Caco-2 (cell line): Measurements from ENCODE around the gene DSE. TPM values are rescaled to one million over a fixed set of nuclear protein-coding genes. Genes with fewer than 3 reads are reported as not detected.

Experiments
- BruUV-seq: library from RNA; stranded (reverse); fragments of 400-500 nt; replicated peaks from 2 replicates; lab custom pipeline; 2021; lab: Mats Ljungman, UMichigan
- CTCF ChIA-PET: fragments of 300-600 bp; sonication (Branson Sonifier 250); formaldehyde crosslinking; loops from one replicate; lab custom pipeline; 2022; ENCODE audit warnings: antibody characterized with exemption; lab: Charles Lee
- POLR2A ChIA-PET: fragments of 300-600 bp; sonication (Branson Sonifier 250); formaldehyde crosslinking; loops from one replicate; lab custom pipeline; 2022; ENCODE audit warnings: antibody characterized with exemption; lab: Charles Lee
- DNase-seq, 2 experiments: peaks; one replicate each; pipeline versions ENCODE4 v3.0.0 to v3.0.0-alpha.2; 2020 to 2022
- H3K27me3 ChIP-seq: replicated peaks from 2 replicates; pipeline ENCODE4 v1.6.0; 2011; ENCODE audit warnings: low read length; ENCODE audit not compliant: control insufficient read depth, insufficient read depth
- H3K36me3 ChIP-seq: 2 replicates; pipeline ENCODE4 v1.5.1; 2011; ENCODE audit warnings: low read length; ENCODE audit not compliant: control insufficient read depth, insufficient read depth
- H3K4me1 ChIP-seq: fragments of 250-450 bp; sonication (Bioruptor Pico); 2 replicates; pipeline ENCODE4 v1.5.1; 2020; ENCODE audit warnings: mild to moderate bottlenecking
- H3K4me3 ChIP-seq: 2 replicates; pipeline ENCODE4 v1.5.1; 2011; ENCODE audit warnings: low read depth, mild to moderate bottlenecking, control low read depth, low read length
- H3K9me3 ChIP-seq: fragments of 250-450 bp; sonication (Bioruptor Pico); 2 replicates; pipeline ENCODE4 v1.5.1; 2020; ENCODE audit warnings: mild to moderate bottlenecking, moderate library complexity
- H3K27ac Mint-ChIP-seq: one replicate; pipeline ENCODE4 v1.8.0; 2022; ENCODE audit warnings: mixed read lengths; ENCODE audit not compliant: unreplicated experiment
- H3K27me3 Mint-ChIP-seq: one replicate; pipeline ENCODE4 v1.8.0; 2022; ENCODE audit warnings: mixed read lengths; ENCODE audit not compliant: insufficient read depth, unreplicated experiment
- H3K36me3 Mint-ChIP-seq: one replicate; pipeline ENCODE4 v1.8.0; 2022; ENCODE audit warnings: mild to moderate bottlenecking, mixed read lengths; ENCODE audit not compliant: insufficient read depth, unreplicated experiment
- H3K4me1 Mint-ChIP-seq: one replicate; pipeline ENCODE4 v1.8.0; 2022; ENCODE audit warnings: low read depth, mixed read lengths; ENCODE audit not compliant: unreplicated experiment
- H3K4me3 Mint-ChIP-seq: one replicate; pipeline ENCODE4 v1.8.0; 2022; ENCODE audit warnings: mild to moderate bottlenecking, moderate library complexity, mixed read lengths; ENCODE audit not compliant: unreplicated experiment
- H3K9me3 Mint-ChIP-seq: one replicate; pipeline ENCODE4 v1.8.0; 2022; ENCODE audit warnings: mixed read lengths; ENCODE audit not compliant: unreplicated experiment
- CTCF ChIP-seq, 2 experiments: fragments of 200-600 bp in 1 of 2; IDR thresholded peaks; 1 replicate in 1 of 2; 2 replicates in 1 of 2; pipeline versions ENCODE4 v1.5.1 to v1.8.0; 2011 to 2022; ENCODE audit warnings: antibody characterized with exemption in 1 of 2, control low read depth in 1 of 2, inconsistent platforms in 1 of 2, low read depth in 1 of 2, low read length in 1 of 2, mild to moderate bottlenecking in 1 of 2, moderate library complexity in 1 of 2; ENCODE audit not compliant: insufficient read depth in 1 of 2, severe bottlenecking in 1 of 2, unreplicated experiment in 1 of 2
- intact Hi-C: fragments of 100-400 bp; cut with micrococcal nuclease; formaldehyde crosslinking; loops from one replicate; pipeline ENCODE4 v1.10.0; 2022; ENCODE audit not compliant: unreplicated experiment
- total RNA-seq: library from RNA; stranded (reverse); gene quantifications from 2 replicates; pipeline ENCODE4 v1.2.3, GENCODE V29; 2022

DSE gene
- total RNA-seq, 1 experiment from 2014 or later = 2.8 TPM

- H3K27me3 Mint-ChIP-seq = peaks cover 28% of the 10 kb centered on the region
- no TSS peak for BruUV-seq
- H3K4me3 Mint-ChIP-seq = no peak within 1 kb of the TSS
- no peaks in the 10 kb centered on the region for H3K4me1 Mint-ChIP-seq
- H3K4me1 ChIP-seq = no peaks in the 10 kb centered on the region
- no peaks in the 10 kb centered on the region for H3K27me3 ChIP-seq
- H3K36me3 Mint-ChIP-seq = no peaks in the 10 kb centered on the region
- ChIA-PET CTCF (no interaction called here), POLR2A (no interaction called here)
- no peaks in the 10 kb centered on the region for H3K36me3 ChIP-seq
- no peak for TF ChIP-seq CTCF (IDR thresholded peaks at IDR 0.05; ENCODE audit: insufficient read depth in 1 of 2, low read depth in 1 of 2, low read length in 1 of 2, severe bottlenecking in 1 of 2, unreplicated experiment in 1 of 2)
- no peak within 1 kb of the TSS for H3K4me3 ChIP-seq
- no peak within 1 kb of the TSS for H3K27ac Mint-ChIP-seq
- no peaks in the 10 kb centered on the region for H3K9me3 Mint-ChIP-seq
- no peaks in the 10 kb centered on the region for H3K9me3 ChIP-seq
- no peak for DNase-seq
- intact Hi-C loops = no loop called here
Observed at GRCh38 chr6:116461331-116461931, 90.7 kb downstream of the DSE start, which contains the start of gene CALHM6. TSS of gene CALHM6 (plus strand) at chr6:116461375. CDS start at chr6:116461930, 555 bp downstream.

- ChIA-PET CTCF (interaction anchor here (0.6 kb wide), 1 partner anchor 64 kb away, joined by 3 read pairs; no protein-coding TSS in a partner anchor), POLR2A (no interaction called here)
- Mint-ChIP-seq H3K4me3 (no peak overlapping the region), H3K27me3 (peaks cover 31% of the 10 kb centered on the region), H3K9me3 (no peaks in the 10 kb centered on the region), H3K4me1 (no peaks in the 10 kb centered on the region), H3K27ac (no peak overlapping the region), H3K36me3 (no peaks in the 10 kb centered on the region)
- H3K4me1 ChIP-seq = no peaks in the 10 kb centered on the region
- DNase-seq = no peak
- BruUV-seq = no TSS peak
- H3K4me3 ChIP-seq = no peak overlapping the region
- TF ChIP-seq CTCF (IDR thresholded peaks at IDR 0.05; ENCODE audit: insufficient read depth in 1 of 2, low read depth in 1 of 2, low read length in 1 of 2, severe bottlenecking in 1 of 2, unreplicated experiment in 1 of 2) = no peak
- no peaks in the 10 kb centered on the region for H3K9me3 ChIP-seq
- intact Hi-C loops = no loop called here
- H3K27me3 ChIP-seq = no peaks in the 10 kb centered on the region
- no peaks in the 10 kb centered on the region for H3K36me3 ChIP-seq
Observed at GRCh38 chr6:116461932-116462885, 91.5 kb downstream of the DSE start.

GRCh38 chr6:116463301-116463700 is 92.6 kb downstream of the DSE start:
- CTCF ChIA-PET = no interaction called here
- Mint-ChIP-seq H3K4me3 (no peak overlapping the region), H3K9me3 (no peaks in the 10 kb centered on the region), H3K27ac (no peak overlapping the region), H3K27me3 (peaks cover 33% of the 10 kb centered on the region), H3K4me1 (no peaks in the 10 kb centered on the region), H3K36me3 (no peaks in the 10 kb centered on the region)
- no TSS peak for BruUV-seq
- no peaks in the 10 kb centered on the region for H3K27me3 ChIP-seq
- DNase-seq = no peak
- POLR2A ChIA-PET = no interaction called here
- H3K36me3 ChIP-seq = no peaks in the 10 kb centered on the region
- no peaks in the 10 kb centered on the region for H3K9me3 ChIP-seq
- no peaks in the 10 kb centered on the region for H3K4me1 ChIP-seq
- intact Hi-C loops = no loop called here
- no peak overlapping the region for H3K4me3 ChIP-seq
- TF ChIP-seq CTCF (IDR thresholded peaks at IDR 0.05; ENCODE audit: insufficient read depth in 1 of 2, low read depth in 1 of 2, low read length in 1 of 2, severe bottlenecking in 1 of 2, unreplicated experiment in 1 of 2) = no peak
